Left lung (tissue), 10 donors: ENCODE data around the gene NOS2. TPM values are rescaled to one million over a fixed set of nuclear protein-coding genes. Genes with fewer than 3 reads are reported as not detected.
"Not testable (repeated sequence)": the region's sequence is repeated elsewhere in the genome, so short reads cannot be mapped to it uniquely, and the experiment has no call there.

ENCODE experiments used
- ATAC-seq: fragments of 200-7000 bp; cut with Tn5 transposase; one replicate; pipeline ENCODE4 v1.9.1; 2020; ENCODE audit warnings: moderate library complexity
- DNase-seq, 4 donors: peaks; one replicate each; pipeline ENCODE4 v3.0.0-alpha.2; 2013 to 2020
- H3K27ac ChIP-seq, 2 donors: fragments of 200-600 bp; sonication (generic) in 1 of 2; one replicate each; pipeline versions ENCODE4 v1.5.0 to v1.8.0; 2020 to 2021
- H3K27me3 ChIP-seq, 2 donors: fragments of 200-600 bp; sonication (generic) in 1 of 2; one replicate each; pipeline versions ENCODE4 v1.5.0 to v1.8.0; 2020 to 2021
- H3K36me3 ChIP-seq, 2 donors: fragments of 200-600 bp; sonication (generic) in 1 of 2; one replicate each; pipeline versions ENCODE4 v1.5.0 to v1.8.0; 2020 to 2021
- H3K4me1 ChIP-seq, 2 donors: fragments of 200-600 bp; one replicate each; pipeline ENCODE4 v1.8.0; 2021
- H3K4me3 ChIP-seq, 2 donors: fragments of 200-600 bp; sonication (generic) in 1 of 2; one replicate each; pipeline versions ENCODE4 v1.5.0 to v1.8.0; 2020 to 2021; ENCODE audit warnings: mild to moderate bottlenecking in 1 of 2
- H3K9me3 ChIP-seq, 2 donors: fragments of 200-600 bp; sonication (generic) in 1 of 2; one replicate each; pipeline versions ENCODE4 v1.5.0 to v1.8.0; 2020 to 2021
- CTCF ChIP-seq, 2 donors: fragments of 200-600 bp; sonication (generic) in 1 of 2; IDR thresholded peaks; one replicate each; pipeline versions ENCODE4 v1.5.0 to v1.8.0; 2021; ENCODE audit warnings: antibody characterized with exemption in 2 of 2
- intact Hi-C, 2 donors: fragments of 100-400 bp; cut with DNase I; formaldehyde crosslinking; loops; one replicate each; pipeline versions ENCODE4 v1.11.2 to v1.14.2; 2022
- polyA plus RNA-seq, 6 donors: library from polyadenylated mRNA; unstranded; fragments of 120-200 nt; gene quantifications; one replicate each; pipeline ENCODE4 v1.2.1, GENCODE V29; 2013; ENCODE audit not compliant: insufficient read length in 6 of 6
- total RNA-seq, 2 donors: library from RNA; stranded (reverse); fragmentation: NEBNext Ultra II Directional; extraction: Animal tissue kit (Norgen Biotek cat#: 25700); gene quantifications; one replicate each; pipeline ENCODE4 v1.2.1, GENCODE V29; 2021
- donor health status: DM: no; HTN: yes; CAD: no.
- donor health status: DM: no; HTN: no; CAD: no.

Gene NOS2
- total and polyA plus RNA-seq, 8 donors: 0.34 to 2.3 (median 1.7) TPM

- Histone ChIP-seq H3K9me3 (no peaks in the 10 kb centered on the region), H3K4me3 (no peak overlapping the region), H3K36me3 (no peaks in the 10 kb centered on the region), H3K27ac (no peak overlapping the region), H3K4me1 (no peaks in the 10 kb centered on the region), H3K27me3 (peaks cover 0 to 4% of the 10 kb centered on the region in 2 donors)
- ATAC-seq (no peak), DNase-seq (no peak)
- no peak for TF ChIP-seq CTCF (IDR thresholded peaks at IDR 0.05)
- intact Hi-C loops: no loop called here
These were observed 66.6 kb downstream of the NOS2 start for GRCh38 chr17:27733773-27734172.

- H3K27ac ChIP-seq, H3K36me3 ChIP-seq, H3K4me3 ChIP-seq, ATAC-seq, H3K9me3 ChIP-seq, H3K27me3 ChIP-seq, H3K4me1 ChIP-seq, intact Hi-C loops: not testable (repeated sequence)
- DNase-seq: peak in 1 of 4 donors; percentile 13
These were observed 67.6 kb downstream of the NOS2 start for GRCh38 chr17:27732746-27733145.

- H3K4me3 ChIP-seq, H3K27ac ChIP-seq, H3K9me3 ChIP-seq, ATAC-seq, H3K4me1 ChIP-seq, H3K27me3 ChIP-seq, intact Hi-C loops, DNase-seq, H3K36me3 ChIP-seq: not testable (repeated sequence)
These were observed 74.3 kb downstream of the NOS2 start for GRCh38 chr17:27725982-27726381.

- intact Hi-C loops: no loop called here
- Histone ChIP-seq H3K27me3 (no peaks in the 10 kb centered on the region), H3K27ac (no peak overlapping the region), H3K4me3 (no peak overlapping the region), H3K4me1 (no peaks in the 10 kb centered on the region), H3K9me3 (no peaks in the 10 kb centered on the region), H3K36me3 (no peaks in the 10 kb centered on the region)
- ATAC-seq (no peak), DNase-seq (no peak)
- no peak for TF ChIP-seq CTCF (IDR thresholded peaks at IDR 0.05)
These were observed 78.5 kb downstream of the NOS2 start for GRCh38 chr17:27721797-27722196.

Other genes with a start within 250 kb of the NOS2 start
- 100 to 1,000 TPM in 1 of 2 donors, 10 to 100 TPM in 1; 83.3 to 149 TPM for gene LGALS9, start 169.3 kb downstream of the NOS2 start, total RNA-seq
- gene LGALS9, start 169.3 kb downstream of the NOS2 start, polyA plus RNA-seq: 10 to 100 TPM; 18.1 to 26.7 (median 21.3) TPM
- 1 to 10 TPM; 5.1 to 6.2 TPM for gene LYRM9, start 92.8 kb upstream of the NOS2 start, total RNA-seq
- 10 to 100 TPM; 13.8 to 22.9 (median 18.1) TPM for gene LYRM9, start 92.8 kb upstream of the NOS2 start, polyA plus RNA-seq
- gene NLK, start 242.1 kb upstream of the NOS2 start, total RNA-seq: 10 to 100 TPM; 19.1 to 21.3 TPM
- 10 to 100 TPM; 18.8 to 21.0 (median 20.1) TPM for gene NLK, start 242.1 kb upstream of the NOS2 start, polyA plus RNA-seq